Peyer's patch (tissue), 4 donors: ENCODE measurements around the gene HES7.

ENCODE experiments used
- CTCF ChIP-seq, 6 experiments: fragments of 450-650 bp in 4 of 6; fragments of 200-600 bp in 2 of 6; sonication (generic) in 1 of 6; IDR thresholded peaks; one replicate each; pipeline ENCODE4 v1.5.1; 2017 to 2019; ENCODE audit warnings: antibody characterized with exemption in 6 of 6, mild to moderate bottlenecking in 3 of 6, moderate library complexity in 1 of 6
- POLR2A ChIP-seq, 2 donors: fragments of 450-650 bp; IDR thresholded peaks; one replicate each; pipeline ENCODE4 v1.5.1; 2017; ENCODE audit warnings: antibody characterized with exemption in 2 of 2, mild to moderate bottlenecking in 2 of 2, moderate library complexity in 2 of 2

- no peak for TF ChIP-seq CTCF (IDR thresholded peaks at IDR 0.05)
- TF ChIP-seq POLR2A (IDR thresholded peaks at IDR 0.05): no peak
Measured at GRCh38 chr17:8123695-8124349, at the start of gene HES7.
